B cell (primary cell): ENCODE measurements around the gene HLCS. TPM values are rescaled to one million over a fixed set of nuclear protein-coding genes. Genes with fewer than 3 reads are reported as not detected.

Source experiments
- ATAC-seq: fragments of 200-7000 bp; cut with Tn5 transposase; one replicate; pipeline ENCODE4 v1.10.0; 2021; ENCODE audit warnings: low read depth, mild to moderate bottlenecking, moderate number of reproducible peaks, moderate library complexity
- CTCF ChIA-PET: fragments of 350-600 bp; sonication (Branson Sonifier 250); formaldehyde crosslinking; loops from one replicate; lab custom pipeline; 2021; ENCODE audit warnings: antibody characterized with exemption, inconsistent platforms; lab: Charles Lee
- POLR2A ChIA-PET: fragments of 350-600 bp; sonication (Branson Sonifier 250); formaldehyde crosslinking; loops from one replicate; lab custom pipeline; 2021; ENCODE audit warnings: antibody characterized with exemption; lab: Charles Lee
- DNase-seq: peaks from one replicate; pipeline ENCODE4 v3.0.0; 2013
- H2AFZ ChIP-seq: 2 replicates; pipeline ENCODE4 v1.6.1; 2012; ENCODE audit warnings: mild to moderate bottlenecking, low read depth, low read length; ENCODE audit not compliant: insufficient read depth, poor library complexity, severe bottlenecking
- H3K27ac ChIP-seq, 2 donors: 1 replicate in 1 of 2; 2 replicates in 1 of 2; pipeline ENCODE4 v1.5.1; 2012 to 2013; ENCODE audit warnings: low read length in 2 of 2, mild to moderate bottlenecking in 2 of 2, moderate library complexity in 1 of 2
- H3K27me3 ChIP-seq, 4 experiments: fragments of 200-600 bp in 1 of 4; sonication (generic) in 1 of 4; replicated peaks in 1 of 4; 1 replicate in 2 of 4; 2 replicates in 2 of 4; pipeline versions ENCODE4 v1.6.1 to v1.7.0; 2013 to 2016; ENCODE audit warnings: low read length in 3 of 4, mild to moderate bottlenecking in 2 of 4, mixed read lengths in 1 of 4, moderate library complexity in 1 of 4; ENCODE audit not compliant: insufficient read depth in 4 of 4, control insufficient read depth in 3 of 4; ENCODE audit errors: control extremely low read depth in 1 of 4
- H3K36me3 ChIP-seq, 2 experiments: replicated peaks in 1 of 2; 1 replicate in 1 of 2; 2 replicates in 1 of 2; pipeline versions ENCODE4 v1.6.1 to v1.7.1; 2013; ENCODE audit warnings: low read length in 1 of 2; ENCODE audit not compliant: insufficient read depth in 2 of 2, control insufficient read depth in 1 of 2; ENCODE audit errors: control extremely low read depth in 1 of 2, extremely low read depth in 1 of 2
- H3K4me1 ChIP-seq, 2 donors: fragments of 200-600 bp in 1 of 2; sonication (generic) in 1 of 2; 1 replicate in 1 of 2; 2 replicates in 1 of 2; pipeline versions ENCODE4 v1.5.1 to v1.6.1; 2013 to 2017; ENCODE audit warnings: low read length in 2 of 2; ENCODE audit not compliant: control insufficient read depth in 2 of 2, insufficient read depth in 2 of 2
- H3K4me2 ChIP-seq: replicated peaks from 2 replicates; pipeline ENCODE3; 2012; ENCODE audit warnings: mild to moderate bottlenecking, low read depth, low read length; ENCODE audit not compliant: poor library complexity, severe bottlenecking
- H3K4me3 ChIP-seq, 5 experiments: fragments of 200-600 bp in 1 of 5; sonication (generic) in 1 of 5; 1 replicate in 3 of 5; 2 replicates in 2 of 5; pipeline versions ENCODE4 v1.5.1 to v1.7.0; 2011 to 2016; ENCODE audit warnings: low read length in 4 of 5, mild to moderate bottlenecking in 4 of 5, low read depth in 2 of 5, control low read depth in 1 of 5, moderate library complexity in 1 of 5; ENCODE audit not compliant: insufficient read depth in 1 of 5; ENCODE audit errors: control extremely low read depth in 1 of 5, extremely low read depth in 1 of 5
- H3K79me2 ChIP-seq: fragments of 200-600 bp; sonication (generic); one replicate; pipeline ENCODE4 v1.6.0; 2016; ENCODE audit warnings: low read length; ENCODE audit not compliant: control insufficient read depth, insufficient read depth
- H3K9ac ChIP-seq: fragments of 200-600 bp; sonication (generic); 2 replicates; pipeline ENCODE4 v1.6.1; 2017; ENCODE audit warnings: mild to moderate bottlenecking, low read length, moderate library complexity
- H3K9me3 ChIP-seq, 3 donors: one replicate each; pipeline versions ENCODE4 v1.6.1 to v1.7.1; 2013; ENCODE audit warnings: low read length in 2 of 3; ENCODE audit not compliant: control insufficient read depth in 2 of 3, insufficient read depth in 1 of 3; ENCODE audit errors: control extremely low read depth in 1 of 3
- H4K20me1 ChIP-seq: 2 replicates; pipeline ENCODE4 v1.6.0; 2012; ENCODE audit warnings: mild to moderate bottlenecking, low read length; ENCODE audit not compliant: insufficient read depth, control insufficient read depth, poor library complexity, severe bottlenecking
- H3K27ac Mint-ChIP-seq: one replicate; pipeline ENCODE4 v1.8.0; 2021; ENCODE audit warnings: mixed read lengths
- H3K27me3 Mint-ChIP-seq: one replicate; pipeline ENCODE4 v1.8.0; 2021; ENCODE audit warnings: mixed read lengths
- H3K4me1 Mint-ChIP-seq: one replicate; pipeline ENCODE4 v1.8.0; 2021; ENCODE audit warnings: mixed read lengths
- H3K4me3 Mint-ChIP-seq: one replicate; pipeline ENCODE4 v1.8.0; 2021; ENCODE audit warnings: mixed read lengths
- H3K9me3 Mint-ChIP-seq: one replicate; pipeline ENCODE4 v1.8.0; 2022; ENCODE audit warnings: mixed read lengths; ENCODE audit not compliant: insufficient read depth
- EZH2 ChIP-seq: IDR thresholded peaks from 2 replicates; pipeline ENCODE4 v1.6.1; 2012; ENCODE audit warnings: borderline replicate concordance, low read depth, mild to moderate bottlenecking, moderate library complexity, low read length; ENCODE audit not compliant: insufficient read depth, poor library complexity, severe bottlenecking
- WGBS: methylation state at CpG from one replicate; pipeline ENCODE4 v1.1.5; 2013; ENCODE audit warnings: missing lambda C conversion rate; ENCODE audit not compliant: insufficient coverage; 5-methylcytosine and 5-hydroxymethylcytosine counted together
- intact Hi-C: fragments of 100-400 bp; cut with micrococcal nuclease; formaldehyde crosslinking; loops from one replicate; pipeline ENCODE4 v1.10.0; 2022
- polyA plus RNA-seq: library from polyadenylated mRNA; depleted of rRNA; stranded (reverse); fragments of >200 nt; gene quantifications from 2 replicates; pipeline ENCODE4 v1.2.3, GENCODE V29; 2012
- total RNA-seq, 2 donors: library from RNA; stranded (reverse); fragments of 120-200 nt in 1 of 2; gene quantifications; 1 replicate in 1 of 2; 2 replicates in 1 of 2; pipeline versions ENCODE4 v1.2.3 to v1.2.4, GENCODE V29; 2013 to 2022
- TF ChIP-seq, protein P1 (sequence below): fragments of 200-600 bp; IDR thresholded peaks from one replicate; pipeline ENCODE4 v1.8.0; 2022; ENCODE audit warnings: antibody characterized with exemption, mild to moderate bottlenecking

HLCS gene
- total and polyA plus RNA-seq, 2 donors (not counting 1 experiment from before 2014, with no cell fraction given): 4.4 to 14.7 TPM

DNA sequence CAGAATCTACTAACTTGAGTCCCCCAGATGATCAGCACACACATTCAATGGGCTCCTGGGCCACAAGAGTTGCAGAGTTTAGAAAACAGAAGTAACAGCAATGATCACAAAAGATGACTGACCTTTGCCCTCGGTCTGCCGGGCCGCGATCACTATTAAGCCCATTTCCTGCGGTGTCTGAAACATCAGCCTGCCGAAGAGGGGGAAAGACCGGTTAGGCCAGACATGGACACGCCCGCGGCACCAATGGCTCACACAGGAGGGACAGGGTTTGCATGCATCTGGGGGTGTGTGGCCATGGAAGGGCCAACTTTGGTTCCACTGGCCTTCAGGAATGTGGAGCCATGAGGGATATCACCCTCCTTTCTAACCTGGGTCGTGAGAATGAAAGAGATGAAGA, 199.4 kb downstream of the HLCS start:
- no peaks in the 10 kb centered on the region for H3K79me2 ChIP-seq
- H3K27ac Mint-ChIP-seq: no peak overlapping the region
- no peaks in the 10 kb centered on the region for H4K20me1 ChIP-seq
- TF ChIP-seq, protein P1, sequence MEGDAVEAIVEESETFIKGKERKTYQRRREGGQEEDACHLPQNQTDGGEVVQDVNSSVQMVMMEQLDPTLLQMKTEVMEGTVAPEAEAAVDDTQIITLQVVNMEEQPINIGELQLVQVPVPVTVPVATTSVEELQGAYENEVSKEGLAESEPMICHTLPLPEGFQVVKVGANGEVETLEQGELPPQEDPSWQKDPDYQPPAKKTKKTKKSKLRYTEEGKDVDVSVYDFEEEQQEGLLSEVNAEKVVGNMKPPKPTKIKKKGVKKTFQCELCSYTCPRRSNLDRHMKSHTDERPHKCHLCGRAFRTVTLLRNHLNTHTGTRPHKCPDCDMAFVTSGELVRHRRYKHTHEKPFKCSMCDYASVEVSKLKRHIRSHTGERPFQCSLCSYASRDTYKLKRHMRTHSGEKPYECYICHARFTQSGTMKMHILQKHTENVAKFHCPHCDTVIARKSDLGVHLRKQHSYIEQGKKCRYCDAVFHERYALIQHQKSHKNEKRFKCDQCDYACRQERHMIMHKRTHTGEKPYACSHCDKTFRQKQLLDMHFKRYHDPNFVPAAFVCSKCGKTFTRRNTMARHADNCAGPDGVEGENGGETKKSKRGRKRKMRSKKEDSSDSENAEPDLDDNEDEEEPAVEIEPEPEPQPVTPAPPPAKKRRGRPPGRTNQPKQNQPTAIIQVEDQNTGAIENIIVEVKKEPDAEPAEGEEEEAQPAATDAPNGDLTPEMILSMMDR: no peak
- TF ChIP-seq EZH2: no peak
- H3K27me3 Mint-ChIP-seq: no peaks in the 10 kb centered on the region
- ChIA-PET CTCF (no interaction called here), POLR2A (no interaction called here)
- intact Hi-C loops: no loop called here
- WGBS: 100% methylated on average over 7 of the region's 11 CpGs
- no peak overlapping the region for H3K4me3 Mint-ChIP-seq
- no peaks in the 10 kb centered on the region for H3K9me3 Mint-ChIP-seq
- no peak overlapping the region for H3K9ac ChIP-seq
- H3K27me3 ChIP-seq: no peaks in the 10 kb centered on the region
- no peaks in the 10 kb centered on the region for H3K9me3 ChIP-seq
- H2AFZ ChIP-seq: no peak overlapping the region
- H3K4me1 Mint-ChIP-seq: no peaks in the 10 kb centered on the region
- H3K4me3 ChIP-seq: no peak overlapping the region
- H3K4me2 ChIP-seq: no peak overlapping the region
- H3K4me1 ChIP-seq: no peaks in the 10 kb centered on the region
- no peak for DNase-seq
- no peak overlapping the region for H3K27ac ChIP-seq
- H3K36me3 ChIP-seq: no peaks in the 10 kb centered on the region
- ATAC-seq: no peak

DNA sequence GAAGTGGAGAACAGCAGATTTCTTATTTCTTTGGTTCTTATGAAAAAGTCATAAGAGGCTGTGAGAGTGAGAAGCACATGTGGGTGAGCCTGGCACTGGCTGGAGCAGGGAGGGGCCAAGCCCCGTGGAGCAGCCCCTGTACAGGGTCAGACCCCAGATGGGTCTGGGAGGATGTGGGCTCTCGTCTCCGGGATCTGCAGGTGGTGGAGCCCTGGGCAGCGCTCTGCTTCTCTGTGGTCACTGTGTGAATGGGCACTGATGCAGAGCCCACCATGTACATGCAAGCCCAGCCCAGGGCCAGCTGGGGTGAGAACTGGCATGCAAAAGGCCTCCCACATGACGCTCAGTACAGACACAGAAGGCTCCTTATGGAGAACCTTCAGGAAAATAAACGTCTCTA, 200.0 kb downstream of the HLCS start:
- Histone ChIP-seq H3K27ac (no peak overlapping the region), H4K20me1 (no peaks in the 10 kb centered on the region), H3K4me1 (no peaks in the 10 kb centered on the region), H3K79me2 (no peaks in the 10 kb centered on the region), H3K9ac (no peak overlapping the region), H2AFZ (no peak overlapping the region), H3K4me3 (no peak overlapping the region), H3K36me3 (no peaks in the 10 kb centered on the region), H3K9me3 (no peaks in the 10 kb centered on the region), H3K27me3 (no peaks in the 10 kb centered on the region), H3K4me2 (no peak overlapping the region)
- ATAC-seq (no peak), DNase-seq (no peak)
- POLR2A ChIA-PET: no interaction called here
- Mint-ChIP-seq H3K27me3 (no peaks in the 10 kb centered on the region), H3K4me1 (no peaks in the 10 kb centered on the region), H3K27ac (no peak overlapping the region), H3K9me3 (no peaks in the 10 kb centered on the region), H3K4me3 (no peak overlapping the region)
- TF ChIP-seq, protein P1: no peak
- no peak for TF ChIP-seq EZH2
- CTCF ChIA-PET: no interaction called here
- WGBS: 95% methylated on average over 6 of the region's 6 CpGs
- intact Hi-C loops: no loop called here
